ENCODE data around the gene IGBP1.

Gene IGBP1

GRCh38 chrX:70117738-70118137 lies 15.5 kb upstream of the IGBP1 start:
- no peak for TF ChIP-seq REST (IDR thresholded peaks at IDR 0.05; ENCODE audit: insufficient read depth in 1 of 2, low read depth in 2 of 2, low read length in 2 of 2)
- no peak for TF ChIP-seq TAF1 (IDR thresholded peaks at IDR 0.05; ENCODE audit: borderline replicate concordance, insufficient read depth, low read length)
- TF ChIP-seq SIN3A (IDR thresholded peaks at IDR 0.05; ENCODE audit: borderline replicate concordance, insufficient read depth, low read length): no peak
- TF ChIP-seq POLR2AphosphoS5 (IDR thresholded peaks at IDR 0.05; ENCODE audit: low read depth, low read length): no peak
- no peak for TF ChIP-seq FOXP2 (optimal IDR thresholded peaks at IDR 0.05; ENCODE audit: borderline replicate concordance, extremely low read depth, extremely low read length, insufficient read depth)

- TF ChIP-seq POLR2AphosphoS5 (IDR thresholded peaks at IDR 0.05; ENCODE audit: low read depth, low read length) (no peak), FOXP2 (optimal IDR thresholded peaks at IDR 0.05; ENCODE audit: borderline replicate concordance, extremely low read depth, extremely low read length, insufficient read depth) (no peak), TAF1 (IDR thresholded peaks at IDR 0.05; ENCODE audit: borderline replicate concordance, insufficient read depth, low read length) (no peak), SIN3A (IDR thresholded peaks at IDR 0.05; ENCODE audit: borderline replicate concordance, insufficient read depth, low read length) (no peak), REST (IDR thresholded peaks at IDR 0.05; ENCODE audit: insufficient read depth in 1 of 2, low read depth in 2 of 2, low read length in 2 of 2) (no peak)
These were observed 8.6 kb upstream of the IGBP1 start for GRCh38 chrX:70124678-70125077.

- no peak for TF ChIP-seq REST (IDR thresholded peaks at IDR 0.05; ENCODE audit: insufficient read depth in 1 of 2, low read depth in 2 of 2, low read length in 2 of 2)
- no peak for TF ChIP-seq POLR2AphosphoS5 (IDR thresholded peaks at IDR 0.05; ENCODE audit: low read depth, low read length)
- TF ChIP-seq SIN3A (IDR thresholded peaks at IDR 0.05; ENCODE audit: borderline replicate concordance, insufficient read depth, low read length): no peak
- TF ChIP-seq TAF1 (IDR thresholded peaks at IDR 0.05; ENCODE audit: borderline replicate concordance, insufficient read depth, low read length): no peak
- TF ChIP-seq FOXP2 (optimal IDR thresholded peaks at IDR 0.05; ENCODE audit: borderline replicate concordance, extremely low read depth, extremely low read length, insufficient read depth): no peak
These were observed 5.2 kb upstream of the IGBP1 start for GRCh38 chrX:70128071-70128470.

- TF ChIP-seq TAF1 (IDR thresholded peaks at IDR 0.05; ENCODE audit: borderline replicate concordance, insufficient read depth, low read length) (no peak), POLR2AphosphoS5 (IDR thresholded peaks at IDR 0.05; ENCODE audit: low read depth, low read length) (no peak)
These were observed 3.4 kb upstream of the IGBP1 start for GRCh38 chrX:70129816-70130215.

GRCh38 chrX:70132224-70132623 lies 1.0 kb upstream of the IGBP1 start:
- TF ChIP-seq REST (IDR thresholded peaks at IDR 0.05; ENCODE audit: insufficient read depth in 1 of 2, low read depth in 2 of 2, low read length in 2 of 2): no peak
